K562 (cell line): ENCODE data around the gene DLAT. TPM values are rescaled to one million over a fixed set of nuclear protein-coding genes. Genes with fewer than 3 reads are reported as not detected.

ENCODE experiments used
- BCL6 ChIP-seq: fragments of 250-450 bp; sonication (Bioruptor Pico); IDR thresholded peaks from 2 replicates; pipeline ENCODE4 v1.4.0; 2020
- EP400 ChIP-seq: fragments of 450-650 bp; IDR thresholded peaks from 2 replicates; pipeline ENCODE4 v1.6.1; 2017; ENCODE audit warnings: antibody characterized with exemption, mild to moderate bottlenecking, moderate library complexity
- ETV5 ChIP-seq: sonication (generic); formaldehyde crosslinking; IDR thresholded peaks from 2 replicates; pipeline ENCODE4 v1.4.0; 2020; ENCODE audit warnings: low read depth, mild to moderate bottlenecking, missing genetic modification reagents
- GABPA ChIP-seq: fragments of 200-800 bp; sonication (Bioruptor generic); conservative IDR thresholded peaks from 2 replicates; pipeline ENCODE4 v1.6.1; 2016; ENCODE audit warnings: low read depth, missing genetic modification characterization, missing compliant biosample characterization
- GABPB1 ChIP-seq: sonication (generic); formaldehyde crosslinking; IDR thresholded peaks from 2 replicates; pipeline ENCODE4 v1.8.0; 2022; ENCODE audit warnings: mild to moderate bottlenecking, missing genetic modification reagents
- KHSRP ChIP-seq: fragments of 450-650 bp; IDR thresholded peaks from 2 replicates; pipeline ENCODE4 v1.6.1; 2017
- MBD2 ChIP-seq: sonication (generic); IDR thresholded peaks from 2 replicates; pipeline ENCODE4 v1.6.1; 2016; ENCODE audit warnings: low read depth, borderline replicate concordance
- NFIC ChIP-seq: fragments of 450-650 bp; IDR thresholded peaks from 2 replicates; pipeline ENCODE4 v1.6.1; 2017; ENCODE audit warnings: mild to moderate bottlenecking, inconsistent platforms
- NRF1 ChIP-seq, 2 experiments: fragments of 450-650 bp; IDR thresholded peaks in 1 of 2; conservative IDR thresholded peaks in 1 of 2; 2 replicates each; pipeline ENCODE4 v1.6.1; 2014; ENCODE audit warnings: mild to moderate bottlenecking in 2 of 2
- RBFOX2 ChIP-seq: fragments of 200-400 bp; formaldehyde crosslinking; IDR thresholded peaks from 2 replicates; pipeline ENCODE4 v1.6.1; 2017; ENCODE audit warnings: low read depth, mild to moderate bottlenecking, low read length, moderate library complexity
- SIN3A ChIP-seq, 2 experiments: fragments of 150-350 bp in 1 of 2; IDR thresholded peaks; 2 replicates each; pipeline ENCODE4 v1.6.1; 2011 to 2016; ENCODE audit warnings: borderline replicate concordance in 2 of 2, low read depth in 2 of 2, low read length in 2 of 2, mild to moderate bottlenecking in 2 of 2, moderate library complexity in 2 of 2; ENCODE audit not compliant: control insufficient read depth in 1 of 2
- SIN3B ChIP-seq: fragments of 450-650 bp; IDR thresholded peaks from 2 replicates; pipeline ENCODE4 v1.6.1; 2017; ENCODE audit warnings: low read depth, mild to moderate bottlenecking, moderate library complexity
- SRSF7 ChIP-seq: fragments of 200-400 bp; formaldehyde crosslinking; optimal IDR thresholded peaks from 2 replicates; pipeline ENCODE3; 2017; ENCODE audit warnings: mild to moderate bottlenecking, low read depth, low read length
- ZKSCAN1 ChIP-seq: fragments of 150-350 bp; IDR thresholded peaks from 2 replicates; pipeline ENCODE4 v1.6.1; 2016; ENCODE audit warnings: low read depth, low read length
- ZNF589 ChIP-seq: fragments of 200-800 bp; sonication (Bioruptor generic); IDR thresholded peaks from 2 replicates; pipeline ENCODE4 v1.6.1; 2016; ENCODE audit warnings: low read depth, missing genetic modification characterization, missing compliant biosample characterization
- ZNF609 ChIP-seq: sonication (generic); formaldehyde crosslinking; IDR thresholded peaks from 2 replicates; pipeline ENCODE4 v1.8.1; 2023; ENCODE audit warnings: missing genetic modification reagents, mild to moderate bottlenecking, borderline replicate concordance
- polyA plus RNA-seq, 8 experiments: library from polyadenylated mRNA; depleted of rRNA in 4 of 8; stranded (reverse) in 5 of 8; unstranded in 3 of 8; fragments of >200 nt; fragmentation: Nextera tagmentation in 2 of 8; fragmentation: Illumina TruSeq in 1 of 8; extraction: Ambion mirVana in 2 of 8; extraction: Trizol in 1 of 8; gene quantifications; 2 replicates each; pipeline versions ENCODE4 v1.2.1 to v1.2.3, GENCODE V29; 2011 to 2014; ENCODE audit warnings: inconsistent platforms in 1 of 8, missing spikeins in 1 of 8
- total RNA-seq, 7 experiments: library from RNA; depleted of rRNA in 6 of 7; stranded (reverse); fragments of >200 nt in 6 of 7; fragmentation: Illumina TruSeq in 2 of 7; extraction: Trizol in 2 of 7; gene quantifications; 2 replicates each; pipeline versions ENCODE4 v1.2.1 to v1.2.3, GENCODE V29; 2011 to 2021; ENCODE audit warnings: low replicate concordance in 1 of 7
- TF ChIP-seq, protein P1 (sequence below): fragments of 250-450 bp; sonication (Bioruptor Pico); IDR thresholded peaks from 2 replicates; pipeline ENCODE4 v1.4.0; 2020; ENCODE audit warnings: mild to moderate bottlenecking

The DLAT gene
- total and polyA plus RNA-seq, 9 of the 15 experiments (the other 6 are each of a cell fraction or from before 2014, with no cell fraction given) = 41.7 to 152 (median 105) TPM

GRCh38 chr11:112086422-112087191, 61.4 kb downstream of the DLAT start, which contains the start of the genes SDHD and TIMM8B (continued):
- TF ChIP-seq SIN3B (peak; percentile 82), ZNF589 (CRISPR knock-in tag) (no peak), ZNF609 (CRISPR knock-in tag) (peak; percentile 31; the same call in 1 of the 2 replicates), GABPB1 (CRISPR knock-in tag) (peak; percentile 99), BCL6 (no peak), SRSF7 (no peak), ZKSCAN1 (peak; percentile 68; the same call in 1 of the 2 replicates), ETV5 (CRISPR knock-in tag) (peak; percentile 68), NRF1 (conservative IDR thresholded peaks at IDR 0.05 in 1 of 2, IDR thresholded peaks at IDR 0.05 in 1 of 2) (peak; percentile 97 to 98), MBD2 (peak; percentile 57; the same call in 1 of the 2 replicates), EP400 (peak; percentile 93), RBFOX2 (peak; percentile 97), NFIC (peak; percentile 30; the same call in 1 of the 2 replicates), KHSRP (no peak), GABPA (tag) (peak; percentile 98), SIN3A (IDR thresholded peaks at IDR 0.05; ENCODE audit: borderline replicate concordance in 2 of 2, control insufficient read depth in 1 of 2, low read depth in 2 of 2, low read length in 2 of 2) (peak in 1 of 2 experiments; percentile 48; a peak in 2 of 4 replicates)
- TF ChIP-seq, protein P1, sequence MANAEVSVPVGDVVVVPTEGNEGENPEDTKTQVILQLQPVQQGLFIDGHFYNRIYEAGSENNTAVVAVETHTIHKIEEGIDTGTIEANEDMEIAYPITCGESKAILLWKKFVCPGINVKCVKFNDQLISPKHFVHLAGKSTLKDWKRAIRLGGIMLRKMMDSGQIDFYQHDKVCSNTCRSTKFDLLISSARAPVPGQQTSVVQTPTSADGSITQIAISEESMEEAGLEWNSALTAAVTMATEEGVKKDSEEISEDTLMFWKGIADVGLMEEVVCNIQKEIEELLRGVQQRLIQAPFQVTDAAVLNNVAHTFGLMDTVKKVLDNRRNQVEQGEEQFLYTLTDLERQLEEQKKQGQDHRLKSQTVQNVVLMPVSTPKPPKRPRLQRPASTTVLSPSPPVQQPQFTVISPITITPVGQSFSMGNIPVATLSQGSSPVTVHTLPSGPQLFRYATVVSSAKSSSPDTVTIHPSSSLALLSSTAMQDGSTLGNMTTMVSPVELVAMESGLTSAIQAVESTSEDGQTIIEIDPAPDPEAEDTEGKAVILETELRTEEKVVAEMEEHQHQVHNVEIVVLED = peak; percentile 3; the same call in 1 of the 2 replicates
